Skeletal muscle satellite cell (primary cell): ENCODE measurements around the gene MYT1.
A peak's percentile ranks its signal among the peaks of the same experiment; 100 is the strongest.

Source experiments
- H3K27me3 ChIP-seq: 2 replicates; pipeline ENCODE4 v1.7.0; 2013; ENCODE audit warnings: low read length; ENCODE audit not compliant: control insufficient read depth, insufficient read depth
- H3K36me3 ChIP-seq: 2 replicates; pipeline ENCODE4 v1.7.0; 2013; ENCODE audit warnings: mild to moderate bottlenecking, control low read depth, low read length; ENCODE audit not compliant: insufficient read depth
- H3K4me1 ChIP-seq: 2 replicates; pipeline ENCODE4 v1.7.0; 2013; ENCODE audit warnings: low read length; ENCODE audit not compliant: control insufficient read depth, insufficient read depth
- H3K4me2 ChIP-seq: 2 replicates; pipeline ENCODE4 v1.7.0; 2013; ENCODE audit warnings: mild to moderate bottlenecking, low read length
- H3K4me3 ChIP-seq: 2 replicates; pipeline ENCODE4 v1.7.0; 2013; ENCODE audit warnings: low read length
- H3K9ac ChIP-seq: 2 replicates; pipeline ENCODE4 v1.7.0; 2013; ENCODE audit warnings: mild to moderate bottlenecking, low read depth, low read length, moderate library complexity
- H3K9me3 ChIP-seq: replicated peaks from 2 replicates; pipeline ENCODE4 v1.7.0; 2013; ENCODE audit warnings: mild to moderate bottlenecking, control low read depth, low read length

The MYT1 gene

DNA sequence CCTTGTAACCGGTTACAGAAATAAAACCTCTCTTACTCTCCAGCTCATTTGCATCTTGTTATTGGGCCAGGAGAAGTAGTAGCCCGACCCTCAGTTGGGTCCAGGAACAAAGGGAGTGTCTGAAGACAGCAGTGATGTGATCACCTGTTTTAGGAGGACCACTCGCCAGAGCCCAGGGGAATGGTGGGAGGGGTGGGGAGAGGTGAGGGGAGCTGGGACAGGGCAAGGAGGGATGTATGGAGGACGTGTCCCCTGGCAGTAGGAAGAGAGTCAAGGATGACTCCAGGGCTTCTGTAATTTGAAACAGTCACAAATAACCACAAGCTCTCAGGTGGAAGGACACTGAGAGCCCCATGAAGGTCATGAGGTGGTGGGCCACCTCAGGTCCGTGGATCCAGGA is 89.9 kb downstream of the MYT1 start:
- no peak overlapping the region for H3K4me2 ChIP-seq
- H3K4me3 ChIP-seq, result no peak overlapping the region
- no peak overlapping the region for H3K9ac ChIP-seq
- no peaks in the 10 kb centered on the region for H3K9me3 ChIP-seq
- no peaks in the 10 kb centered on the region for H3K36me3 ChIP-seq
- H3K27me3 ChIP-seq, result peaks cover 35% of the 10 kb centered on the region
- H3K4me1 ChIP-seq, result peaks cover 16% of the 10 kb centered on the region

DNA sequence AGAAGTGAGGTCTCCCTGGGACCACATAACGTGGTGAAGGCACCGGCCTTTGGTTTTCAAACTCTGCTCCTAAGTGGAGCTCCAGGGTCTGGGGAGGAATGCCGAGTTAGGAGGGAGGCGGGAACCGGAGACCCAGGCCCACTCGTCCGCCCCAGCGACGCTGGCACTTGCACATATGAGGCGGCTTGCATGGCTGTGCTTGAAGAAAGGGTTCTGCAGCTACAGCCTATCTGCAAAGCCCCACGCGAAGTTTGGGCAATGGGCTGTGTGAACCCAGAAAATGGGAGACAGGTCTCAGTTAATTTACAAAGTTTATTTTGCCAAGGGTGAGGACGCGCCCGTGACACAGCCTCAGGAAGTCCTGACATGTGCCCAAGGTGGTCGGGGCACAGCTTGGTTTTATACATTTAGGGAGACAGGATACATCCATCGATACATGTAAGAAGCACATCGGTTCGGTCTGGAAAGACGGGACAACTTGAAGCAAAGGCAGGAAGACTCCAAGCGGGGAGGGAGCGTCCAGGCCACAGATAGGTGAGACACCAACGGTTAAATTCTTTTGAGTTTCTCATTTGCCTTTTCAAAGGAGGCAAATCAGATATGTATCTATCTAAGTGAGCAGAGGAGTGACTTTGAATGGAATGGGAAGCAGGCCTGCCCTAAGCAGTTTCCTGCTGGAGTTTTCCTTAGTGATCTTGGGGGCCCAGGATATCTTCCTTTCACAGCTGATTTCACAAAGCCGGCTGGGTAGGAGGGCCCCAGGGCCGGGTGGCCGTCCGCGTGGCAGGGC is 90.5 kb downstream of the MYT1 start:
- H3K27me3 ChIP-seq, result peaks cover 29% of the 10 kb centered on the region
- peak overlapping the region; percentile 87 for H3K9ac ChIP-seq

DNA sequence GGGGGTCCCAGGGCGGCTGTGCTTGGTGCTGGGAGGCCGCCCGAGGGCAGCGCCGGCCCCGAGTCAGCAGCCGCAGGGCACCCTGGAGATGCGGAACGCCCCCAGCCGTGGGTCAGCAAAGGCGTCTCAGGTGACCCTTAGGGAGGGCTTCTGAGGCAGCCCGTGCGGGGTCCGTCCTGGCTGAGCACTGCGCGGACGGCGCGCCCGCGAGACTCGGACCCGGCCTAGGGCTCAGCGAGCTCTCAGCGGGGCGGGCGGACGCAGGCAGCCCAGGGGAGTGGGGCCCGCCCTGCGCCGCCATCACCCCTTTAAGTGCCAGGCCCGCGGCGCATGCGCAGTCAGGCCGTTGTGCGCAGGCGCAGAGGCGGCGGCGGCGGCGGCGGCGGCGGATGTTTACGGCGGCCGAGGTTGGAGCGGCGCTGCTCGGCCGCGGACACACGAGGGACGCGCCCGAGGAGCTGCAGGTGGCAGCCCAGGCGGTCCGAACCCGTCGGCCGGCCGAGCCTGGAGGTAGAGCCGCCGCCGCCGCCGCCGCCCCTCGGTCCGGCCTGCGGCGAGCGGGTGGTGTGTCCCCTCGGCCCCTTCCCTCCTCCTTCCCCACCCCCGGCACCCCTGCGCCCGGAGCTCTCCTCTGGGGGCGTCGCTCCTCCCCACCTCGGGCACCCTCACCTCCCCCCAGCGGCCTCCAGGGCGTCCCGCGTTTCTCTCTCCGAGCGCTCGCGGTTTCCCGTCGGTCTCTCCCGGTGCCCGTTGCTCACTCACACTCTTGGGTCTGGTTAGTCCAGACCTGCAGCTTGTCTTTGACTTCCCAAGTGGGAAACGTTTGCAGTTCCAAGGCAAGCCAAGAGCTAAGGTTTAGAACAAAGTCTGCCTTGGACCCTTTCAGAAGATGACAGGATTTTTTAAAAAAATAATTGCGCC is 91.4 kb downstream of the MYT1 start, which contains the start of gene PCMTD2:
PCMTD2 (plus strand) TSS at position 388 of the 921 bp plus-strand sequence. CDS start 4,218 bp downstream, outside the sequence.
- Histone ChIP-seq H3K4me1 (peaks cover 16% of the 10 kb centered on the region), H3K27me3 (peaks cover 21% of the 10 kb centered on the region), H3K9me3 (no peaks in the 10 kb centered on the region), H3K4me2 (peak within 1 kb of the TSS; percentile 84), H3K36me3 (no peaks in the 10 kb centered on the region), H3K4me3 (peak within 1 kb of the TSS; percentile 79), H3K9ac (peak within 1 kb of the TSS; percentile 87)

More for the DNA sequence above, 90.5 kb downstream of the MYT1 start:
- peaks cover 16% of the 10 kb centered on the region for H3K4me1 ChIP-seq
- peak overlapping the region; percentile 79 for H3K4me3 ChIP-seq
- peak overlapping the region; percentile 84 for H3K4me2 ChIP-seq
- no peaks in the 10 kb centered on the region for H3K36me3 ChIP-seq
- no peaks in the 10 kb centered on the region for H3K9me3 ChIP-seq

- Histone ChIP-seq H3K9me3 (no peaks in the 10 kb centered on the region), H3K27me3 (peaks cover 13% of the 10 kb centered on the region), H3K4me2 (peak overlapping the region; percentile 84), H3K36me3 (no peaks in the 10 kb centered on the region), H3K9ac (peak overlapping the region; percentile 75), H3K4me3 (peak overlapping the region; percentile 76), H3K4me1 (peaks cover 16% of the 10 kb centered on the region)
Observed at GRCh38 chr20:64256282-64256935, 92.2 kb downstream of the MYT1 start.

DNA sequence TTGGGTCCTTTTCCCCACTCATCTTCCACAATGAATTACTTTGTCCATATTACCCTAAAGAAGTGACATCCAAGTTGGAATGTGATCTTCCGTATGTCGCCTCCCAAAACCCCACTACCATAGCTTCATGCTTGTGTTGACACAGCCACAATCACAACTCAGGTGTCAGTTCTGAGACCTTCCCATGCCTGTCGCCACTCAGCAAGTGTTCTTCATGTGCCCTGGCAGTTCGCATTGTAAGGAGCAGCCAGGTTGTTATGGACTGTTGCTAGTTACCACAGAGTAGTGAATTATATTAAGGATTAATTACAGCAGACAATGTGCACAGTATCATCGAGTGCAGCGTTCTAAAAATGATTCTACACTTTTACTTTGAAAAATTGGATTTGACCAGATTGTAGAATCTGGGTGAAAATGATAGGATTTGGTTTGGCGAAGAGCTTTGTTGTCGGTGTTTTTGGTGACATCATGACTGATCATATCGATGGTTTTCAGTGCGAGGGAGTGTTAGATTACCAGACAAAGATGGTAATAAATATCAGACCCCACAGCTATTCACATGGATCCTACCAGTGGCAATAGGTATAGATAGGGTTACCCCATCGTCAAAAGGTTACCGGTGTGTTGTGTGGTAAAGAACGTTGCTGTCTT is 93.0 kb downstream of the MYT1 start:
- Histone ChIP-seq H3K4me3 (peak overlapping the region; percentile 76), H3K27me3 (peaks cover 8% of the 10 kb centered on the region), H3K9me3 (no peaks in the 10 kb centered on the region), H3K4me1 (peaks cover 16% of the 10 kb centered on the region), H3K4me2 (peak overlapping the region; percentile 84), H3K36me3 (no peaks in the 10 kb centered on the region), H3K9ac (no peak overlapping the region)

- no peak overlapping the region for H3K9ac ChIP-seq
- peaks cover 16% of the 10 kb centered on the region for H3K4me1 ChIP-seq
- H3K4me2 ChIP-seq, result no peak overlapping the region
- H3K4me3 ChIP-seq, result no peak overlapping the region
- H3K36me3 ChIP-seq, result no peaks in the 10 kb centered on the region
- H3K9me3 ChIP-seq, result no peaks in the 10 kb centered on the region
- peaks cover under 1% of the 10 kb centered on the region for H3K27me3 ChIP-seq
Observed at GRCh38 chr20:64258071-64258823, 94.0 kb downstream of the MYT1 start.

DNA sequence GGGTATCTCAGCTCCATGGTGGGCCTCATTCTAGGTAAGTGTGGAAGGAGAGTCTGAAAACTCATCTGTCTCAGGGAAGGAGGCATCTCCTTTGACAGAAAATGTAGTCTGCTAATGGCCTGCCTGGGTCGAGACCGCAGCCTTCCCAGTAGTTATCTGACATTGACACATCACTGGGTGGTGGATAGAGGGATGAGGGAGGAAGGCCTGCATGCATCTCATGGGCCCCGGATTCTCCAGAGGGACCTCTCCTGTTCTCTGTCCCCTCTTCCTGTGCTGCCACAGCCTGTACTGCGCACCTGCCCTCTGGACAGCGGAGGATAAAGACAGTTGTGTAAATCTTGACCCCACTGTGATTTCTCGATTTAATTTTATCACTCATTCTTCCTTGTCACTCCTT is 96.0 kb downstream of the MYT1 start:
- Histone ChIP-seq H3K4me3 (no peak overlapping the region), H3K36me3 (peaks cover under 1% of the 10 kb centered on the region), H3K4me2 (no peak overlapping the region), H3K4me1 (peaks cover 11% of the 10 kb centered on the region), H3K9me3 (no peaks in the 10 kb centered on the region), H3K27me3 (no peaks in the 10 kb centered on the region), H3K9ac (no peak overlapping the region)

- Histone ChIP-seq H3K4me1 (peaks cover 10% of the 10 kb centered on the region), H3K4me2 (no peak overlapping the region), H3K4me3 (no peak overlapping the region), H3K9me3 (no peaks in the 10 kb centered on the region), H3K27me3 (no peaks in the 10 kb centered on the region), H3K36me3 (peaks cover 3% of the 10 kb centered on the region), H3K9ac (no peak overlapping the region)
Observed at GRCh38 chr20:64261138-64261537, 96.9 kb downstream of the MYT1 start.

DNA sequence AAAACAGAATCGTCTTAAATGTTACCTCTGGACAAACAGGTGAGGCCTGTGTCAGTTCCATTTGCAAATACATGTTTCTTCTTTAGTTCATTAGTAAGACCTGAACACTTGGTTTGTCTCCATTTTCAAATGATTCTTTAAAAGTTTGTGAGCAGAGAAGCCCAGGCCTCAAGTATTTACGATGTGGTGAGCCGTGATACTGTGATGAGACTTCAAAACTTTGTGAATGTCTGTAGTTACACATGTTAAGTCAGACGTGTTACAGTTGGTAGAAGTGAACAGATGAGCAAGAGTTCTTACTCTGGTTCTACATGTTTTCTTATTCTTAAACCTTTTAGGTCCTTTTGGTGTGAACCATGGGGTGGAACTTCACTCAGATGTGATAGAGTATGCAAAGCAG is 99.8 kb downstream of the MYT1 start:
- H3K4me1 ChIP-seq, result no peaks in the 10 kb centered on the region

GRCh38 chr20:64265201-64265600 is 100.9 kb downstream of the MYT1 start:
- Histone ChIP-seq H3K36me3 (peaks cover 11% of the 10 kb centered on the region), H3K4me2 (no peak overlapping the region), H3K4me1 (no peaks in the 10 kb centered on the region), H3K9me3 (no peaks in the 10 kb centered on the region), H3K4me3 (no peak overlapping the region), H3K9ac (no peak overlapping the region), H3K27me3 (no peaks in the 10 kb centered on the region)

More for the DNA sequence above, 99.8 kb downstream of the MYT1 start:
- H3K4me2 ChIP-seq, result no peak overlapping the region
- no peak overlapping the region for H3K9ac ChIP-seq
- H3K4me3 ChIP-seq, result no peak overlapping the region
- H3K27me3 ChIP-seq, result no peaks in the 10 kb centered on the region
- H3K36me3 ChIP-seq, result peaks cover 11% of the 10 kb centered on the region
- H3K9me3 ChIP-seq, result no peaks in the 10 kb centered on the region
